HCT116 (cell line): ENCODE data around the gene LMX1A. TPM values are rescaled to one million over a fixed set of nuclear protein-coding genes. Genes with fewer than 3 reads are reported as not detected.

Experiments
- ATAC-seq: fragments of 200-7000 bp; cut with Tn5 transposase; 2 replicates; pipeline ENCODE4 v1.9.1; 2020; ENCODE audit warnings: mild to moderate bottlenecking, moderate library complexity
- BruUV-seq: library from RNA; stranded (reverse); fragments of 400-500 nt; replicated peaks from 2 replicates; lab custom pipeline; 2021; lab: Mats Ljungman, UMichigan
- CTCF ChIA-PET: fragments of 300-600 bp; sonication (Branson Sonifier 250); formaldehyde crosslinking; loops from one replicate; lab custom pipeline; 2021; ENCODE audit warnings: antibody characterized with exemption; lab: Charles Lee
- POLR2A ChIA-PET: fragments of 300-600, 350-600 bp; sonication (Branson Sonifier 250); formaldehyde crosslinking; loops from one replicate; lab custom pipeline; 2021; ENCODE audit warnings: antibody characterized with exemption; lab: Charles Lee
- RAD21 ChIA-PET, 2 experiments: fragments of 300-600 bp; sonication (Branson Sonifier 250); formaldehyde crosslinking; loops; one replicate each; lab custom pipeline; 2023; ENCODE audit warnings: low total read pairs in 2 of 2; ENCODE audit not compliant: uncharacterized antibody in 2 of 2, unreplicated experiment in 2 of 2, low non-redundant PET in 1 of 2; lab: Charles Lee
- DNase-seq: peaks from one replicate; pipeline ENCODE4 v3.0.0-alpha.2; 2010; ENCODE audit warnings: low read depth, low spot score
- H2AFZ ChIP-seq: fragments of 200-600 bp; shearing (Covaris generic), sonication (generic); 2 replicates; pipeline ENCODE4 v1.6.1; 2017; ENCODE audit warnings: low read depth, mixed run types, mixed read lengths, antibody characterized with exemption, low read length; ENCODE audit not compliant: poor library complexity, severe bottlenecking
- H3K27ac ChIP-seq: 2 replicates; pipeline ENCODE4 v1.5.1; 2012; ENCODE audit warnings: low read depth, low read length
- H3K27me3 ChIP-seq: fragments of 200-600 bp; sonication (generic); 2 replicates; pipeline ENCODE4 v1.6.1; 2016; ENCODE audit warnings: mixed run types, low read length, mixed read lengths; ENCODE audit not compliant: insufficient read depth
- H3K36me3 ChIP-seq, 2 experiments: fragments of 200-500 bp in 1 of 2; fragments of 200-600 bp in 1 of 2; sonication (Bioruptor generic) in 1 of 2; sonication (generic) in 1 of 2; 2 replicates each; pipeline versions ENCODE4 v1.5.1 to v1.6.1; 2014 to 2016; ENCODE audit warnings: low read length in 2 of 2, inconsistent platforms in 1 of 2, mixed read lengths in 1 of 2, mixed run types in 1 of 2; ENCODE audit not compliant: insufficient read depth in 2 of 2, control insufficient read depth in 1 of 2
- H3K4me1 ChIP-seq, 2 experiments: fragments of 200-600 bp in 1 of 2; sonication (generic) in 1 of 2; 2 replicates each; pipeline versions ENCODE4 v1.5.1 to v1.6.1; 2012 to 2017; ENCODE audit warnings: low read length in 2 of 2, inconsistent platforms in 1 of 2, mild to moderate bottlenecking in 1 of 2, mixed read lengths in 1 of 2, mixed run types in 1 of 2, moderate library complexity in 1 of 2; ENCODE audit not compliant: insufficient read depth in 2 of 2, control insufficient read depth in 1 of 2
- H3K4me2 ChIP-seq: fragments of 200-600 bp; sonication (generic); 2 replicates; pipeline ENCODE4 v1.6.1; 2017; ENCODE audit warnings: mixed run types, low read length, mixed read lengths
- H3K4me3 ChIP-seq, 2 experiments: fragments of 200-600 bp in 1 of 2; sonication (generic) in 1 of 2; replicated peaks in 1 of 2; 2 replicates each; pipeline ENCODE4 v1.5.1; 2011 to 2016; ENCODE audit warnings: low read length in 2 of 2, control low read depth in 1 of 2, low read depth in 1 of 2, mild to moderate bottlenecking in 1 of 2, mixed read lengths in 1 of 2, mixed run types in 1 of 2
- H3K79me2 ChIP-seq: fragments of 200-600 bp; sonication (generic); 2 replicates; pipeline ENCODE4 v1.6.1; 2017; ENCODE audit warnings: mild to moderate bottlenecking, mixed run types, low read length, moderate library complexity, mixed read lengths; ENCODE audit not compliant: insufficient read depth
- H3K9ac ChIP-seq: fragments of 200-600 bp; sonication (generic); 2 replicates; pipeline ENCODE4 v1.6.1; 2016; ENCODE audit warnings: low read length, mixed read lengths
- H3K9me2 ChIP-seq: fragments of 200-600 bp; sonication (generic), shearing (Covaris generic); 2 replicates; pipeline ENCODE4 v1.6.1; 2017; ENCODE audit warnings: mixed run types, mild to moderate bottlenecking, moderate library complexity; ENCODE audit not compliant: insufficient read depth
- H3K9me3 ChIP-seq, 2 experiments: fragments of 200-500 bp in 1 of 2; fragments of 200-600 bp in 1 of 2; sonication (Bioruptor generic) in 1 of 2; sonication (generic) in 1 of 2; 2 replicates each; pipeline ENCODE4 v1.6.1; 2014 to 2017; ENCODE audit warnings: low read length in 2 of 2, mixed read lengths in 2 of 2, inconsistent platforms in 1 of 2, low read depth in 1 of 2, mild to moderate bottlenecking in 1 of 2, mixed run types in 1 of 2, moderate library complexity in 1 of 2; ENCODE audit not compliant: control insufficient read depth in 1 of 2, insufficient read depth in 1 of 2
- H4K20me1 ChIP-seq: fragments of 200-600 bp; sonication (generic), shearing (Covaris generic); 2 replicates; pipeline ENCODE4 v1.6.1; 2017; ENCODE audit warnings: mixed run types, mild to moderate bottlenecking, moderate library complexity; ENCODE audit not compliant: insufficient read depth
- ATF3 ChIP-seq: IDR thresholded peaks from 2 replicates; pipeline ENCODE4 v1.6.1; 2012
- CBX3 ChIP-seq: IDR thresholded peaks from 2 replicates; pipeline ENCODE4 v1.6.1; 2012; ENCODE audit warnings: low read depth
- EGR1 ChIP-seq: IDR thresholded peaks from 2 replicates; pipeline ENCODE4 v1.6.1; 2012; ENCODE audit warnings: low read depth
- EZH2 ChIP-seq: fragments of 200-600 bp; sonication (generic); IDR thresholded peaks from 2 replicates; pipeline ENCODE4 v1.6.1; 2017; ENCODE audit warnings: antibody characterized with exemption, mixed run types
- EZH2phosphoT487 ChIP-seq: fragments of 200-600 bp; IDR thresholded peaks from 2 replicates; pipeline ENCODE4 v1.6.1; 2018; ENCODE audit warnings: antibody characterized with exemption, borderline replicate concordance
- REST ChIP-seq: IDR thresholded peaks from 2 replicates; pipeline ENCODE4 v1.6.1; 2012; ENCODE audit warnings: low read depth
- TCF7L2 ChIP-seq: IDR thresholded peaks from 2 replicates; pipeline ENCODE4 v1.7.0; 2011; ENCODE audit warnings: borderline replicate concordance, inconsistent platforms; ENCODE audit not compliant: insufficient read depth, insufficient read length; ENCODE audit errors: extremely low read depth
- YY1 ChIP-seq: IDR thresholded peaks from 2 replicates; pipeline ENCODE4 v1.6.1; 2011; ENCODE audit warnings: low read length, low read depth, moderate library complexity, mild to moderate bottlenecking; ENCODE audit not compliant: insufficient replicate concordance; ENCODE audit errors: extremely low read depth
- ZBTB33 ChIP-seq: IDR thresholded peaks from 2 replicates; pipeline ENCODE4 v1.6.1; 2011; ENCODE audit warnings: mild to moderate bottlenecking, low read length, moderate library complexity; ENCODE audit not compliant: insufficient replicate concordance; ENCODE audit errors: extremely low read depth
- ZFX ChIP-seq: fragments of 450-650 bp; IDR thresholded peaks from 2 replicates; pipeline ENCODE4 v1.6.1; 2017
- ZNF274 ChIP-seq: fragments of 200-500 bp; sonication (Bioruptor generic); IDR thresholded peaks from 2 replicates; pipeline ENCODE4 v1.6.1; 2014; ENCODE audit warnings: mild to moderate bottlenecking, low read depth, low read length, inconsistent platforms
- intact Hi-C: fragments of 100-400 bp; cut with micrococcal nuclease; formaldehyde crosslinking; loops from 2 replicates; pipeline ENCODE4 v1.10.0; 2022
- total RNA-seq: library from RNA; stranded (reverse); gene quantifications from one replicate; pipeline ENCODE4 v1.2.1, GENCODE V29; 2021; ENCODE audit not compliant: unreplicated experiment

The LMX1A gene
- total RNA-seq, 1 experiment from 2014 or later, result not detected

- Histone ChIP-seq H3K9ac (no peak overlapping the region), H2AFZ (no peak overlapping the region), H3K4me1 (no peaks in the 10 kb centered on the region), H3K27me3 (peaks cover 52% of the 10 kb centered on the region), H3K4me2 (no peak overlapping the region), H3K27ac (no peak overlapping the region)
- RAD21 ChIA-PET, result no interaction called here
- ATAC-seq, result no peak
- no peak for TF ChIP-seq ATF3
- no peak for TF ChIP-seq EZH2
- TF ChIP-seq REST, result no peak
- no peak for TF ChIP-seq EZH2phosphoT487
- TF ChIP-seq EGR1, result no peak
- TF ChIP-seq TCF7L2, result no peak
- no peak for TF ChIP-seq ZBTB33
- no peak for TF ChIP-seq CBX3
- no peak for TF ChIP-seq YY1
- TF ChIP-seq ZFX, result no peak
- TF ChIP-seq ZNF274, result no peak
- TF ChIP-seq, all 23 proteins: peak for 0
- H3K9me2 ChIP-seq, result no peaks in the 10 kb centered on the region
- ChIA-PET CTCF (no interaction called here), POLR2A (no interaction called here)
- intact Hi-C loops, result no loop called here
- H3K36me3 ChIP-seq, result no peaks in the 10 kb centered on the region
- H3K9me3 ChIP-seq, result no peaks in the 10 kb centered on the region
- BruUV-seq, result no TSS peak
- no peak overlapping the region for H3K4me3 ChIP-seq
- DNase-seq, result no peak
- no peaks in the 10 kb centered on the region for H4K20me1 ChIP-seq
- no peaks in the 10 kb centered on the region for H3K79me2 ChIP-seq
Observed at GRCh38 chr1:165324050-165324449, 32.5 kb downstream of the LMX1A start.
